ENCODE results near the gene RAB4B.
"Not testable (repeated sequence)": the region's sequence is repeated elsewhere in the genome, so short reads cannot be mapped to it uniquely, and the experiment has no call there.

Gene RAB4B

GRCh38 chr19:40815223-40815622 lies 37.2 kb downstream of the RAB4B start:
- H3K4me3 ChIP-seq (ENCODE audit: control insufficient read depth, low read depth, low read length) = no peak overlapping the region
- DNase-seq (ENCODE audit: low read depth) = no peak
- TF ChIP-seq CTCF (conservative IDR thresholded peaks at IDR 0.05; ENCODE audit: control insufficient read depth, insufficient read depth, low read depth, low read length) = no peak

GRCh38 chr19:40818480-40819399 lies 40.7 kb downstream of the RAB4B start:
- TF ChIP-seq CTCF (conservative IDR thresholded peaks at IDR 0.05; ENCODE audit: control insufficient read depth, insufficient read depth, low read depth, low read length) = peak; percentile 3
- not testable (repeated sequence) for DNase-seq (ENCODE audit: low read depth)
- H3K4me3 ChIP-seq (ENCODE audit: control insufficient read depth, low read depth, low read length) = peak overlapping the region; percentile 32

GRCh38 chr19:40819479-40820234 lies 41.6 kb downstream of the RAB4B start:
- DNase-seq (ENCODE audit: low read depth) = peak; percentile 53
- TF ChIP-seq CTCF (conservative IDR thresholded peaks at IDR 0.05; ENCODE audit: control insufficient read depth, insufficient read depth, low read depth, low read length) = peak; percentile 71
- H3K4me3 ChIP-seq (ENCODE audit: control insufficient read depth, low read depth, low read length) = not testable (repeated sequence)

- no peak for TF ChIP-seq CTCF (conservative IDR thresholded peaks at IDR 0.05; ENCODE audit: control insufficient read depth, insufficient read depth, low read depth, low read length)
- DNase-seq (ENCODE audit: low read depth) = no peak
- no peak overlapping the region for H3K4me3 ChIP-seq (ENCODE audit: control insufficient read depth, low read depth, low read length)
Observed at GRCh38 chr19:40822161-40822560, 44.1 kb downstream of the RAB4B start.

- H3K4me3 ChIP-seq (ENCODE audit: control insufficient read depth, low read depth, low read length); DNase-seq (ENCODE audit: low read depth): not testable (repeated sequence)
Observed at GRCh38 chr19:40822704-40823553, 44.9 kb downstream of the RAB4B start.

- DNase-seq (ENCODE audit: low read depth) = not testable (repeated sequence)
Observed at GRCh38 chr19:40824916-40825315, 46.9 kb downstream of the RAB4B start.

GRCh38 chr19:40825460-40826095 lies 47.5 kb downstream of the RAB4B start:
- DNase-seq (ENCODE audit: low read depth); H3K4me3 ChIP-seq (ENCODE audit: control insufficient read depth, low read depth, low read length): not testable (repeated sequence)

More at GRCh38 chr19:40824916-40825315, 46.9 kb downstream of the RAB4B start:
- not testable (repeated sequence) for H3K4me3 ChIP-seq (ENCODE audit: control insufficient read depth, low read depth, low read length)

- DNase-seq (ENCODE audit: low read depth); H3K4me3 ChIP-seq (ENCODE audit: control insufficient read depth, low read depth, low read length): not testable (repeated sequence)
Observed at GRCh38 chr19:40826312-40826698, 48.3 kb downstream of the RAB4B start.

- H3K4me3 ChIP-seq (ENCODE audit: control insufficient read depth, low read depth, low read length) = not testable (repeated sequence)
Observed at GRCh38 chr19:40826699-40827385, 48.8 kb downstream of the RAB4B start.

More at GRCh38 chr19:40826699-40827385, 48.8 kb downstream of the RAB4B start:
- not testable (repeated sequence) for DNase-seq (ENCODE audit: low read depth)
